HG02981 (cell line): ENCODE results near the gene ZNF143.
"Not testable (repeated sequence)": the region's sequence is repeated elsewhere in the genome, so short reads cannot be mapped to it uniquely, and the experiment has no call there.

Source experiments
- ATAC-seq: cut with Tn5 transposase; IDR thresholded peaks from one replicate; pipeline ENCODE4 v1.9.1; 2021; ENCODE audit warnings: mild to moderate bottlenecking, moderate library complexity; ENCODE audit not compliant: unreplicated experiment

The ZNF143 gene

DNA sequence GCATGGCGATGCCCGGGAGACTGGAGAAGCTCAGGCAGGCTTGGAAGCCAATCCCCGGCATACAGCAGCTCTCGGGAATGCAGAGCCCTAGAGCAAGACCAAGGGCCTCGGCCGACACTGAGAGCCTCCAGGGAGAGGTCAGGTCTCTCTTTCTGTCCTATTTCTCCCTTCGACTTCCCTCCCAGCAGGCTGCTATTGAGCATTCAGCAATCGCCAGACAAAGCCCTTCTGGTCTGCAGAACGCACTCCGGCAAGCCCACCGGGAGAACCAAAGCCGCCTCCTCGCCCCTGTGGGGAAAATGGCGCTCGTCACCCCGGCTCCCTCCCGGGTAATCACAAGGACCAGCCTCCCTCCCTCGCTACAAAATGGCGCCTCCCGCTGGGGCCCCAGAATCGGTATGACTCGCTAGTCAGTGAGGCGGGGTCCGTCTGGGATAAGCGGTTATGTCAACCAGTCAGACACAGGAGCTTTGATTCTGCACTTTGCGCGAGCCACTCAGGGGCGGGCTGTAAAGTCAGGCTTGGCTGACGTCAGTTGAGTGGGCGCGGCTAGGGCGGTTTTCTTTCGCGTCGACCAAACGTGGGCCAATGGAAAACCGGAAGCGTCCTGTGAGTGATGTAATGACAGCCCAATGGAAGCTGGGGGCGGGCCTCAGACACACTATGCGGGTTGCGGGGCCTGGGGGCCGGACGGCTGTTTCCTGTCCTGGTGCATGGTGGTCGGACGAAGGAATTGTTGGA, at the start of gene ZNF143:
Gene ZNF143, plus strand, starts transcription at position 691 of the 741 bp plus-strand sequence. CDS start 10,297 bp downstream, outside the sequence.
- ATAC-seq, result peak; percentile 89

DNA sequence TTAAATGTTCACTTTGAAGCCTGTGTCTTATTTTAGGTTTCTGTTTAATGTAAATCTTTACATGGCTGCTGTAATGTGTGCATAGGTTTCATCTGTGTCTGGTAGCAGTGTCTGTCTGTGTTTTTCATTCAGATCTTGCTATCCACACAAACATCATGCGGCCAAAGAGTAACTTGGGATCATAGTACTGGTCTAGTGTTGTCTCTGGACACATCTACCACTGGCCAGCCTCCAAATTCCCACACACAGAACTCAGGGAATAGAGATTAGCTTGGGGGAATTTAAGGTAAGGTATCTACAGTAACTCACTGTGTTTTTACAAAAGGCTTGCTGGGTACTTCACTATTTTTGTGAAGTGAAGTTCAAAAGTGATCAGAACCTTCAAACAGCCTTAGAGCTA, 32.1 kb upstream of the ZNF143 start:
- ATAC-seq, result no peak

DNA sequence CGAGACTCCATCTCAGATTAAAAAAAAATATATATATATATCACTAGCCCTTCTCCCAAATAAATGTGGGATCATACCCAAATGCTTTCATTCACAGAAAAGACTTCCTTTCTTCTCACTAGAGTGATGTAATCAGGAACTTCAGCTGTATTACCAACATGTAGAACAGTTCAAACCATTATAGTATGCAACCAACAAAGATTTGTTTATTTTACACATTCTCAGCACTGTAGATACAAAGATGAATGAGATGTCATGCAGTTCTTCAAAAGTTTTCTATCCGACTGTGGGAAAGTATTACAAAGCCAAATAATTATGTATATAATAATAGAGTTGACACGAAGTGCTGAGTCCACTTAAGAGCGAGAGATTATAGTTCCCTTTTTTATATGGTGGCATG, 22.2 kb upstream of the ZNF143 start:
- no peak for ATAC-seq

DNA sequence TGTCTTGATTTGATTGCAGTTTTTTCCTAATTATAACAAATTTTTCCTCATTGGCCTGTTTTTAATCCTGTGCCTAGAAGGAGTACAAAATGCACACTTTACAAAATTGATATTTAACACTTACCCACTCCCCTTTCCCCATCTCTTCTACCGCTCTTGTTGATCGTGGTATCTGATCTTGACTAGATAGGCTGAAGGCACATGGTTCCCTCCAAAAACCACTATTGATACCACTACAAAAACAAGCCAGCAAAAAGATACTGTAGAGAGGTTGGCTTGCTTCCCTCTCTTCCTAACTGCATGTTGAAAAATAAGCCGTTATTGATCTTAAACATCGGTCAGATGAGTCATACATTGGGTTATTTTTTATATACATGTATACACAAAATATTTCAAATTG, 14.6 kb upstream of the ZNF143 start:
- ATAC-seq, result no peak

DNA sequence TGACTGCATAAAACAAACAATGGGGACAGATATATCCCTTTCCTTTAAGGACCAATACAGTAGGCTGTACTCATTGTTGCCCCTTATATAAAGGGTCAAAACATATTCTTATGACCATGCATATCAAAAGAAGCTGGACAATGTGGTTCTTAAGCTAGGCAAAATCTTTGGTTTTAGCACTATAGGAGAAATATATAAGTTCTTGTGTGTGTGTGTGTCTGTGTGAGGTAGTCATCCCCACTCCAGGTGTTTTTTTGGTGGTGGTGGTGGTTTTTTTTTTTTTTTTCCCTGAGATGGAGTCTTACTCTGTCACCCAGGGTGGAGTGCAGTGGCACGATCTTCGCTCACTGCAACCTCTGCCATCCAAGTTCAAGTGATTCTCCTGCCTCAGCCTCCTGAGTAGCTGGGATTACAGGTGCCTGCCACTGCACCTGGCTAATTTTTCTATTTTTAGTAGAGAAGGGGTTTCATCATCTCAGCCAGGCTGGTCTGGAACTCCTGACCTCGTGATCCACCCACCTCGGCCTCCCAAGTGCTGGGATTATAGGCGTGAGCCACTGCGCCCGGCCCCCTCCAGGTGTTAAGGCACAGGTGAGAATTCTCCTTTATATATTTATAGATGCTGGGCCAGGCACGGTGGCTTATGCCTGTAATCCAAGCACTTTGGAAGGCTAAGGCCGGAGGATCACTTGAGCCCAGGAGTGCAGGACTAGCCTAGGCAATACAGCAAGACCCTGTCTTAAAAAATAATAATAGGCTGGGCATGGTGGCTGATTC, 12.0 kb upstream of the ZNF143 start:
- no peak for ATAC-seq

DNA sequence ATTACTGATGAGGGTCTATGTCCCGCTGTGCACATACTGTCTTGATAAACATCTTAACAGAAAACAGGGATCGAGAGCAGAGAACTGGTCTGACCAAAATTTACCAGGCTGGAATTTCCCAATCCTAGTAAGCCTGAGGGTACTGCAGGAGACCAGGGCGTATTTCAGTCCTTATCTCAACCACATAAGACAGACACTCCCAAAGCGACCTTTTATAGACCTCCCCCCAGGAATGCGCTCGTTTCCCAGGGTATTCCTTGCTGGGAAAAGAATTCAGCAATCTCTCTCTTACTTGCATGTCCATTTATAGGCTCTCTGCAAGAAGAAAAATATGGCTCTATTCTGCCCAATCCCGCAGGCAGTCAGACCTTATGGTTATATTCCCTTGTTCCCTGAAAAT, 8.8 kb upstream of the ZNF143 start:
- not testable (repeated sequence) for ATAC-seq

DNA sequence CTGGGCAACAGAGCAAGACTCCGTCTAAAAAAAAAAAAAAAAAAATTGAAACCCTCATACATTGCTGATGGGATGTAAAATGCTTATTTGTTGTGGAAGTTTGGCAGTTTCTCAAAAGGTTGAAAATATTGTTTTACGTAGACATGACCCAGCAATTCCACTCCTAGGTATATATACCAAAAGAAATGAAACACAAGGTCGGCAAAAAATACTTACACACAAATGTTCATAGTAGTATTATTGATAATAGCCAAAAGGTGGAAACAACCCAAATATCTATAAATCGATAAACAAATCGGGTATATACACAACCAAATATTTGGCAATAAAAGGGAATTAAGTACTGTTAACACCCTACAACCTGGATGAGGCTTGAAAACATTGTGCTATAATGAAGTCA, 5.1 kb upstream of the ZNF143 start:
- ATAC-seq, result no peak

DNA sequence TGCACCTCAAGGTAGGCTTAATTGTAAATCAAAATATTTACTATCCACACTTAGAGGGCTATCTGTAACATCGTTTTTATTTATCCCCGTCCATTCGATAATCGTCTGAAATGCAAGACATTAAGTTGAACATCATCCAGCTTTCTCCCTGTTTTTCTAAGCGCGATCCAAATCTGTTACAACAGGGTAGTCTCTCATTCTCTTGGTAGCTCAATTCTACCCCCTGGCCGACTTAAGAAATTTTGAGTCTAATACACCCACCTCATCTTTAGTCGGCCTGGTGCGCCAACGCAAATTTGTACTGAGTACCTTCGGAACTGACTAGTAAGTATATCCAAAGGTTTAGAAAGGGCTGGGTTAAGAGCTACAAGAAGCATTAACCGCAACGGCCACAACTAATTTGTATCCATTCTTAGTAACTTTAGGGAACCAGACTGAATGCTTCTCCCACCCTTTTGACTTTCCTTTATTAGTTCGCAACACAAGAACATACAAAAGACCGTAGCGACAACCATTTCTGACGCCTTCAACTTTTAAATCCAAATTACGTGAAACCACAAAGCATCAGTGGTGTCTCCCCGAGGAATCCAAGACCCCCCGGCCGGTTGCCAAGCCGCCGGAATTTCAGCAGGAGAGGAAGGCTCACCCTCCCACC, 1.0 kb upstream of the ZNF143 start:
- ATAC-seq, result no peak

- ATAC-seq, result peak; percentile 48
These were observed 399 bp downstream of the ZNF143 start for GRCh38 chr11:9461063-9461759.

DNA sequence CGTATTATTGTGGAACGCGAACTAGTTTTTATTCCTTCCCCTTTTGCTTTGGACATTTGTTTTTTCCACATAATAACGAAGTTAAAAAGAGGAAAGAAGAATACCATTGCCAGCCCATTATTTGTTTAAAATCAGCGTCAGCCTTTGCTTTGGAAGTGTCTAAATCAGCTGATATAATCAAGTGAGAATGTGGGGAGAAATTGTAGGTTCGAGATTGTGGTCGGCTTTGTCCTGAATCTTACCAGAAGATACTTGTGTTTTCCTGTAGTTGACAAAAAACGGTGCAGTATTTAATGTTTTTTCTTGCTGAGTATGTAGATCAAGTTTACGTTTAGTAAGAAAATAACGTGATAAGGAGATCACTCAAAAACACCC, 935 bp downstream of the ZNF143 start:
- no peak for ATAC-seq

DNA sequence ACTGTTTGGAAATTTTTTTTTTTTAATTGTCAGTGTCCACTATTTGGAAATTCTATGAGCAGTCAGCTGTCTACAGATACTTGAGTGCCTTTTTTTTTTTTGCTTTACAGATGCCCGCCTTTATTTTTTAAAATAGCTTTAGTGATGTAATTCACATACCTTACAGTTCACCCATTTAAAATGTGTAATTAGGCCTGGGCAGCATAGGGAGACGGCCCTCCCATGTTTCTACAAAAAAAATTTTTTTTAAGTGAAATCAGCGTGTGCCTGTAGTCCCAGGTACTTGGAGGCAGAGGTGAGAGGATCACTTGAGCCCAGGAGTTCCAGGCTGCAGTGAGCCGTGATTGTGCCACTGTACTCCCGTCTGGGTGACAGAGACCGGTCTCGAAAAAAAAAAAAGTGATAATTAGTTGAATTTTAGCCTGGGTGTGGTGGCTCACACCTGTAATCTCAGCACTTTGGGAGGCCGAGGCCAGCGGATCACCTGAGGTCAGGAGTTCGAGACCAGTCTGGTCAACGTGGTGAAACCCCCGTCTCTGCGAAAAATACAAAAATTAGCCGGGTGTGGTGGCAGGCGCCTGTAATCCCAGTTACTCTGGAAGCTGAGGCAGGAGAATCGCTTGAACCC, 1.5 kb downstream of the ZNF143 start:
- no peak for ATAC-seq

DNA sequence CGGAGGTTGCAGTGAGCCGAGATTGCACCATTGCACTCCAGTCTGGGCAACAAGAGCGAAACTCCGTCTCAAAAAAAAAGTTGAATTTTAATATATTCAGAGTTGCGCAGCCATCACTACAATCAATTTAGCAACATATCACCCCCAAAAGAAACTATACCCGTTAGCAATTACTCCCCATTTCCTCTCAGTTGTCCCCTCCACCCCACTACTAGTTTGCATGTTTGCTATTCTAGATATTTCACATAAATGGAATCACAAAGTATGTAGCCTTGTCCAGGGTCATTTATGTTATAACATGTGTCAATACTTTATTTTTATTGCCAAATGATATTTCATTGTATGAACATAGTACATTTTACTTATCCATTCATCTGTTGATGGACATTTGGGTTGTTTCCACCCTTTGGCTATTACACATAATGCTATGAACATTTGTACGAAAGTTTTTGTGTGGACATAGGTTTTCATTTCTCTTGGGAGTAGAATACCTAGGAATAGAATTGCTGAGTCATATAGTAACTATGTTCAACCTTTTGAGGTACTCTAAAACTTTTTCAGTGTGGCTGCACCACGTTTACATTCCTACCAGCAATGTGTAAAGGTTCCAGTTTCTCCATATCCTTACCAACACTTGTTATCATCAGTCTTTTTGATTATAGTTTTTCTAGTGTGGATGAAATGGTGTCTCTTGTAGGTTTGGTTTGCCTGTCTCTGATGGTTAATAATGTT, 2.2 kb downstream of the ZNF143 start:
- ATAC-seq, result no peak

GRCh38 chr11:9470765-9471164, 10.0 kb downstream of the ZNF143 start:
- ATAC-seq, result no peak

DNA sequence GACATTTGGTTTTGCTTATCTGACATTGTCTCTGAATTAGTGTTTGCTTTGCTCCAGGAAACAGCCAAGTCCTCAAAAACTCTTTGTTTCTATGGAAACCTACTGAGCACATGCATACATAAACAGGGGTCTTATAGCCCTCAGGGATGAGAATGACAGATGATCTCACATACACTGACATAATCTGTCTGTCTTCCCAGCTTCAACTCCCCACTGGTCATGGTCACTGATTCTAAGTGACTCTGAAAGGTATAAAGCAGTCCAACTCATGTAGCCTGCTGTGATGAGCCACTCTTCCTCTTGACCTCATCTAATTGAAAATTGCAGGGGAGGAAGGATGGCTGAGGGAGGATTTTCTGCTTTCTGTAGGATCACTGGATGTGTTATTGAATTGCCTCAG, 12.6 kb downstream of the ZNF143 start:
- no peak for ATAC-seq

DNA sequence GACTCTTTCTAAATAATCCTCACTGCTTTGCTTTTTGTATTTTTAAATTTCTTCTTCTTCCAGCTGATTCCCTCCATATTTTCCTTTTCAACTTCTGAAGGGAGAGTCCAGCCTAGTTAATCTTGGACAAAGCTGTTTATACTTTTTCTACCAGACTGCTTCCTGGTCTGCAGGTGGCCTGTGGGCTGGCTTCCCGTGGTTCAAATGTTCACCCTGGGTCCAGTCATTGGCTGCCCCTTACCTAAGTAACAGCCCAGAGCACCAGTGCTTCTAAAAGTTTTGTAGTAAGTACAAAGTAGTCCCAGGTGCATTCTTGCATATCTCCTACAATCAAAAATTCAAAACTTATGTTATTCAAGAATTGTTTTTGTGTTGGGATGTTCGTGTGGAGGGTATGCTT, 19.1 kb downstream of the ZNF143 start:
- no peak for ATAC-seq

DNA sequence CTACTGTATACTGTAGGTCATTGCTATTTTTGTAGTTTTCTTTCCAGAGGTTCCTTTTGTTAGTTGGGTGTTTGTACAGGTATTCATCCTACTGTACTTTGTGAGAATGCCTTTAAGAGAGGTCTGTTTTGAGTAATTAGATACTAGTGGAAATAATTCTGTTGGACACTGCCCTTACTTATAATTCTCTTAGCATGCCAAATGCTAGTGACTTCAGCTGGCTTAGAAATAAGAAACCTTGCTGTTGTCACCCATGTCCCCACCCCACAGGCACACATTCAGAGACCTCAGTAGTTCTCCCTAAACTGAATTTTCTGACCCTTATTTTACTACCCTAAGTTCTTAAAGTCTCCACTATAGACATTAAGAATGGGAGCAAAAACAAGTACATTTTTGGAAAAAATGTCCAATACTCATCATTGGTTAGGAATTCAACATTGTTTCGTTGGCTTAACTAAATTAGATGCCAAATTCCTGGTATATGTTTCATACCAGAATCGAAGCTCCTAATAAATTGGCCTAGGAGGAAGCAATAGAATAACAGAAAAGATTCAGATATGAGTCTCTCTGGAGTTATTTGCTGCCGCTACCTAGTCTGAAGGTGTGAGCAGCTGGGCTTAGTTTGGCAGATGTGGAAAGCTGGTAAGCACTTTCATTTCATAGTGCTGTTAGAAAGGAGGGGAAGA, 28.4 kb downstream of the ZNF143 start:
- no peak for ATAC-seq

GRCh38 chr11:9490376-9490775, 29.6 kb downstream of the ZNF143 start:
- no peak for ATAC-seq

GRCh38 chr11:9493492-9493891, 32.7 kb downstream of the ZNF143 start:
- ATAC-seq, result no peak

DNA sequence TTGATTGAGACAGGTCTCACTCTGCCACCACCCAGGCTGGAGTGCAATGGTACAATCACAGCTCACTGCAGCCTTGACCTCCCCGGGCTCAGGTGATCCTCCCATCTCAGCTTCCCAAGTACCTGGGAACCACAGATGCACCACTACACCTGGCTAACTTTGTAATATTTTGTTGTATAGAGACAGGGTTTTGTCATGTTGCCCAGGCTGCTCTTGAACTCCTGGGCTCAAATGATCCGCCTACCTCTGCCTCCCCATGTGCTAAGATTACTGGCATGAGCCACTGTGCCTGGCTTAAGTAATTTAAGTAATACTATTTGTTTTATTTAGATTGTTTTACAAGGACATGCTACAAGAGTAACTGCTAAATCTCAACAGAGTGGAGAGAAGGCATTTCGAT, 33.5 kb downstream of the ZNF143 start:
- no peak for ATAC-seq
